Transverse colon (tissue), 4 donors: ENCODE data around the gene DCT. TPM values are rescaled to one million over a fixed set of nuclear protein-coding genes. Genes with fewer than 3 reads are reported as not detected.

Source experiments
- DNase-seq: peaks from one replicate; pipeline ENCODE4 v3.0.0-alpha.2; 2019
- H3K27ac ChIP-seq, 4 donors: fragments of 200-600 bp; sonication (generic); 2 replicates each; pipeline ENCODE4 v1.5.1; 2016 to 2018; ENCODE audit warnings: inconsistent platforms in 4 of 4
- H3K27me3 ChIP-seq: fragments of 200-600 bp; sonication (generic); 2 replicates; pipeline ENCODE4 v1.5.1; 2017; ENCODE audit warnings: inconsistent platforms
- H3K36me3 ChIP-seq, 4 donors: fragments of 200-600 bp; sonication (generic); 2 replicates each; pipeline ENCODE4 v1.5.1; 2017 to 2019; ENCODE audit warnings: inconsistent platforms in 4 of 4
- H3K4me1 ChIP-seq, 4 donors: fragments of 200-600 bp; sonication (generic); 2 replicates each; pipeline ENCODE4 v1.5.1; 2017 to 2020; ENCODE audit warnings: inconsistent platforms in 4 of 4
- H3K4me3 ChIP-seq, 4 donors: fragments of 200-600 bp; sonication (generic); 1 replicate in 1 of 4; 2 replicates in 3 of 4; pipeline versions ENCODE4 v1.5.1 to v1.6.1; 2017 to 2019; ENCODE audit warnings: inconsistent platforms in 4 of 4
- H3K9me3 ChIP-seq, 2 donors: fragments of 200-600 bp; sonication (generic); 2 replicates each; pipeline ENCODE4 v1.5.1; 2017 to 2019; ENCODE audit warnings: inconsistent platforms in 2 of 2
- EP300 ChIP-seq: sonication (generic); formaldehyde crosslinking; IDR thresholded peaks from one replicate; pipeline ENCODE4 v1.6.1; 2017; ENCODE audit warnings: antibody characterized with exemption, low read depth
- POLR2A ChIP-seq: fragments of 450-650 bp; IDR thresholded peaks from one replicate; pipeline ENCODE4 v1.6.1; 2016; ENCODE audit warnings: antibody characterized with exemption, mild to moderate bottlenecking, moderate library complexity
- POLR2AphosphoS5 ChIP-seq, 3 donors: sonication (generic); formaldehyde crosslinking; IDR thresholded peaks; one replicate each; pipeline ENCODE4 v1.6.1; 2016; ENCODE audit warnings: antibody characterized with exemption in 3 of 3
- WGBS, 2 donors: methylation state at CpG; one replicate each; pipeline ENCODE4 v1.1.5; 2018; ENCODE audit warnings: low coverage in 1 of 2; 5-methylcytosine and 5-hydroxymethylcytosine counted together
- in situ Hi-C, 4 donors: fragments of 200-750 bp; cut with MboI; loops; one replicate each; pipeline versions ENCODE4 v1.15.0 to v1.15.1; 2017; ENCODE audit warnings: low sequenced_read_pairs in 3 of 4, low pct_ligation_motif_present in 1 of 4, low pct_unique_long_range_greater_than_20kb in 1 of 4
- intact Hi-C: fragments of 100-400 bp; cut with DNase I; formaldehyde crosslinking; loops from one replicate; pipeline ENCODE4 v1.15.1; 2023; ENCODE audit warnings: low total_unique reads
- total RNA-seq, 4 donors: library from RNA; depleted of rRNA; stranded (reverse); fragments of >200 nt; gene quantifications; one replicate each; pipeline ENCODE4 v1.1.0, GENCODE V29; 2016
- TF ChIP-seq, protein P1 (sequence below), 5 experiments: fragments of 200-600 bp in 3 of 5; fragments of 450-650 bp in 2 of 5; sonication (generic) in 3 of 5; IDR thresholded peaks; 1 replicate in 2 of 5; 2 replicates in 3 of 5; pipeline ENCODE4 v1.5.1; 2016 to 2017; ENCODE audit warnings: antibody characterized with exemption in 5 of 5, inconsistent platforms in 3 of 5, mild to moderate bottlenecking in 2 of 5, moderate library complexity in 1 of 5

Gene DCT
- total RNA-seq, 4 donors from 2014 or later: not detected

DNA sequence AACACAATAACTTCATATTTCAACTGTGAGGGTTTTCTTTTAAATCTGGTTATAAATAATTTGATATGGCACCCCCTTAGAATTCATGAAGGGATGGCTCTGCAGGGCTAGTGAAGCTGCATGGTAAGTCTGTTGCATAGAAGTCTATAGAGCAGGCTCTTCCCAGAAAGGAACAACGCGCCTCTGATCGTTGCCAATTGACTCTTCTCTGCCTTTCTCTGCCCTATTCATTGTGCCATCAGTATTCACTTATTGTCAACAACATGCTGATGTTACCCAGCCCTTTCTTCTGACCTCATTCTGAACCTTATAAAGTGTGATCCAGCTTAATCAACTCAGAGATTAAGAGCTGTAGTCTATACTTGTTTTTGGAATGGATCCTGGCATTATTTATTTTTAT is 16.3 kb upstream of the DCT start:
- Histone ChIP-seq H3K27me3 (no peaks in the 10 kb centered on the region), H3K4me1 (no peaks in the 10 kb centered on the region), H3K27ac (no peak overlapping the region), H3K36me3 (no peaks in the 10 kb centered on the region), H3K9me3 (no peaks in the 10 kb centered on the region), H3K4me3 (no peak overlapping the region)
- 86 to 95% methylated on average over 3 of the region's 3 CpGs for WGBS, 2 donors
- TF ChIP-seq POLR2A: no peak
- no peak for TF ChIP-seq EP300
- TF ChIP-seq, protein P1, sequence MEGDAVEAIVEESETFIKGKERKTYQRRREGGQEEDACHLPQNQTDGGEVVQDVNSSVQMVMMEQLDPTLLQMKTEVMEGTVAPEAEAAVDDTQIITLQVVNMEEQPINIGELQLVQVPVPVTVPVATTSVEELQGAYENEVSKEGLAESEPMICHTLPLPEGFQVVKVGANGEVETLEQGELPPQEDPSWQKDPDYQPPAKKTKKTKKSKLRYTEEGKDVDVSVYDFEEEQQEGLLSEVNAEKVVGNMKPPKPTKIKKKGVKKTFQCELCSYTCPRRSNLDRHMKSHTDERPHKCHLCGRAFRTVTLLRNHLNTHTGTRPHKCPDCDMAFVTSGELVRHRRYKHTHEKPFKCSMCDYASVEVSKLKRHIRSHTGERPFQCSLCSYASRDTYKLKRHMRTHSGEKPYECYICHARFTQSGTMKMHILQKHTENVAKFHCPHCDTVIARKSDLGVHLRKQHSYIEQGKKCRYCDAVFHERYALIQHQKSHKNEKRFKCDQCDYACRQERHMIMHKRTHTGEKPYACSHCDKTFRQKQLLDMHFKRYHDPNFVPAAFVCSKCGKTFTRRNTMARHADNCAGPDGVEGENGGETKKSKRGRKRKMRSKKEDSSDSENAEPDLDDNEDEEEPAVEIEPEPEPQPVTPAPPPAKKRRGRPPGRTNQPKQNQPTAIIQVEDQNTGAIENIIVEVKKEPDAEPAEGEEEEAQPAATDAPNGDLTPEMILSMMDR (IDR thresholded peaks at IDR 0.05): no peak
- TF ChIP-seq POLR2AphosphoS5 (IDR thresholded peaks at IDR 0.05): no peak
- intact Hi-C loops: no loop called here
- DNase-seq: no peak
- in situ Hi-C loops: no loop called here

DNA sequence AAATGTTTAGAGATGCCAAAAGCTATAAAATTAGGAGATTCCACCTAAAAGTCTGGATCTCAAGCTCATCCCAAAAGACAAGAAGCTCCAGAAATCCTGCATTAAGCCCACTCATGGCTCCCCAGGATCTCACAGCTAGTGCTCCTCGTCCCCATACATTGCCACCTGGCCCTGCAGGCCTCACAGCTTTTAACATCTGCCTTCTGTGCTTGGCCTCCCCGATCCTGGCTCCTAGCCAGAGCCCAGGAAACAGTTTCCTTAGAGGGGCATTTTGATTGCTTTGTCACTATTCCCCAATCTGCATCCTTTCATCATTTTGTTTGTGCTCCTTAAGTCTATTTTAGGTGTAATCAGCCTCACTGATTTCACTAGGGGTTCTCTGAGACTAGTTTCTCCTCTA is 14.5 kb upstream of the DCT start:
- intact Hi-C loops (no loop called here), in situ Hi-C loops (no loop called here)
- H3K4me3 ChIP-seq: no peak overlapping the region
- H3K36me3 ChIP-seq: no peaks in the 10 kb centered on the region
- H3K27me3 ChIP-seq: no peaks in the 10 kb centered on the region
- H3K9me3 ChIP-seq: no peaks in the 10 kb centered on the region
- TF ChIP-seq, protein P1 (IDR thresholded peaks at IDR 0.05): no peak
- H3K27ac ChIP-seq: no peak overlapping the region
- WGBS, 2 donors: 24 to 67% methylated on average over 1 to 2 of the region's 2 CpGs
- DNase-seq: no peak
- no peaks in the 10 kb centered on the region for H3K4me1 ChIP-seq

DNA sequence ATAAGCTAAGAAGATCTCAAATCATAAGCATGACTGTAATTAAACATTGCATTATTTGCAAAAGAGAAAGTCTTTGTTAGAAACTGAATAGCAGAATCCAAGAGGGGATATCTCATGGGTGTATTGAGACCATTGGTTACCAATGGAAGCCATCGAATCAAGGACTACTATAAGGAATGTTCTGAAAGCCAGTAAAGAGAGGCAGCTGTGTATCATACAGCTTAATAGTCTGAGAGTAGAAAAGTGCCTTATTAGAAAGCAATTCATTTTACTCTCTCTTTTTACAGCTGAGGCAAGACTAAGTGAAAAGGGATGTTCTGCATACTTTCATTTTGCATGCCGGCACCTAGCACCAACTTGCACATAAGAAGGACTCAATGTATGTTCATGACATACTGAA is 7.6 kb upstream of the DCT start:
- Histone ChIP-seq H3K4me1 (no peaks in the 10 kb centered on the region), H3K9me3 (no peaks in the 10 kb centered on the region), H3K36me3 (no peaks in the 10 kb centered on the region), H3K27me3 (no peaks in the 10 kb centered on the region), H3K4me3 (no peak overlapping the region), H3K27ac (no peak overlapping the region)
- intact Hi-C loops: no loop called here
- no peak for TF ChIP-seq POLR2A
- WGBS, 2 donors: 62 to 73% methylated on average over 2 of the region's 2 CpGs
- no peak for DNase-seq
- in situ Hi-C loops: no loop called here

DNA sequence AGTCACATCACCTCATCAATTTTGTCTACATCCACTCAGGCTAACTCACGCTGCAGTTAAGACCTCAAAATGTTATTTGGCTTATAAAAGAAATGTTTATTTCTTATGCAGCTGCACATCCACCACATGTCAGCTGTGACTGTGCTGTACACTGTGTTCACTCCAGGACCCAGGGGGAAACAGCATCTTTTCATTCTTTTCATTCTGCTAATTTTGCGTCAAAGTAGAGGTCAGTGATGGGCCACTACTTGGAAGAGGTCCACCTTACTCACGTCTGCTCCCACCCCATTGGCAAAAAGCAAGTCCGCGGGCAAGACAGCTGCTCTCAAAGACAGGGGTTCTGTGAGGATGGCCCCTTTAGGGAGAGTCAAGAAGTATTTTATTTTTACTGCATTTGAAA is 4.5 kb upstream of the DCT start:
- Histone ChIP-seq H3K36me3 (no peaks in the 10 kb centered on the region), H3K4me3 (no peak overlapping the region), H3K9me3 (no peaks in the 10 kb centered on the region), H3K27me3 (no peaks in the 10 kb centered on the region), H3K4me1 (no peaks in the 10 kb centered on the region), H3K27ac (no peak overlapping the region)
- no peak for TF ChIP-seq POLR2A
- no peak for TF ChIP-seq EP300
- TF ChIP-seq, protein P1 (IDR thresholded peaks at IDR 0.05): no peak
- 63 to 80% methylated on average over 2 to 5 of the region's 5 CpGs for WGBS, 2 donors
- no peak for DNase-seq
- in situ Hi-C loops: no loop called here
- intact Hi-C loops: no loop called here

DNA sequence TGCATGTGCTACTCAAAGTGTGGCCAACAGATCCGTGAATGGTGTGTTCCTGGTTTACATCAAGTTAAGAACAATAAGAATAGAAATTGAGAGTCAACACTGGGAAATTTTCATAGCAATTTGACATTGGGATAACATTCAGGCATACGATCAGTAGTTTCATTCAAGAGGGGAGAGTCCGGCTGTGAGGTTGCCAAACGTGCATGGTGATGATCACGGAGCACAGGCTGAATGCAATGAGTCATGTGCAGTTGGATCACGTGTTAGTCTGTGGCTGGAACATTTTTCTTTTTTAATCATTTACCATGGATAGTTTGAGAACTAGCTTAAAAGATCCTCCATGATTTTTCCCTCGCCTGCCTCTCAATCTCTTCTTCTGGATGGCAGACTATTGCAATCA is 2.5 kb upstream of the DCT start:
- no peak overlapping the region for H3K4me3 ChIP-seq
- DNase-seq: no peak
- H3K27me3 ChIP-seq: no peaks in the 10 kb centered on the region
- intact Hi-C loops: no loop called here
- TF ChIP-seq POLR2AphosphoS5 (IDR thresholded peaks at IDR 0.05): no peak
- TF ChIP-seq, protein P1 (IDR thresholded peaks at IDR 0.05): no peak
- no peak for TF ChIP-seq POLR2A
- TF ChIP-seq EP300: no peak
- no peaks in the 10 kb centered on the region for H3K36me3 ChIP-seq
- no peak overlapping the region for H3K27ac ChIP-seq
- no peaks in the 10 kb centered on the region for H3K9me3 ChIP-seq
- WGBS, 2 donors: 41 to 49% methylated on average over 7 of the region's 7 CpGs
- in situ Hi-C loops: no loop called here
- H3K4me1 ChIP-seq: no peaks in the 10 kb centered on the region
